HCT116 (cell line): ENCODE data around the gene MAMLD1. TPM values are rescaled to one million over a fixed set of nuclear protein-coding genes. Genes with fewer than 3 reads are reported as not detected.

ENCODE experiments used
- ATAC-seq: fragments of 200-7000 bp; cut with Tn5 transposase; 2 replicates; pipeline ENCODE4 v1.9.1; 2020; ENCODE audit warnings: mild to moderate bottlenecking, moderate library complexity
- BruUV-seq: library from RNA; stranded (reverse); fragments of 400-500 nt; replicated peaks from 2 replicates; lab custom pipeline; 2021; lab: Mats Ljungman, UMichigan
- CTCF ChIA-PET: fragments of 300-600 bp; sonication (Branson Sonifier 250); formaldehyde crosslinking; loops from one replicate; lab custom pipeline; 2021; ENCODE audit warnings: antibody characterized with exemption; lab: Charles Lee
- POLR2A ChIA-PET: fragments of 300-600, 350-600 bp; sonication (Branson Sonifier 250); formaldehyde crosslinking; loops from one replicate; lab custom pipeline; 2021; ENCODE audit warnings: antibody characterized with exemption; lab: Charles Lee
- RAD21 ChIA-PET, 2 experiments: fragments of 300-600 bp; sonication (Branson Sonifier 250); formaldehyde crosslinking; loops; one replicate each; lab custom pipeline; 2023; ENCODE audit warnings: low total read pairs in 2 of 2; ENCODE audit not compliant: uncharacterized antibody in 2 of 2, unreplicated experiment in 2 of 2, low non-redundant PET in 1 of 2; lab: Charles Lee
- DNase-seq: peaks from one replicate; pipeline ENCODE4 v3.0.0-alpha.2; 2010; ENCODE audit warnings: low read depth, low spot score
- H2AFZ ChIP-seq: fragments of 200-600 bp; shearing (Covaris generic), sonication (generic); 2 replicates; pipeline ENCODE4 v1.6.1; 2017; ENCODE audit warnings: low read depth, mixed run types, mixed read lengths, antibody characterized with exemption, low read length; ENCODE audit not compliant: poor library complexity, severe bottlenecking
- H3K27ac ChIP-seq: 2 replicates; pipeline ENCODE4 v1.5.1; 2012; ENCODE audit warnings: low read depth, low read length
- H3K27me3 ChIP-seq: fragments of 200-600 bp; sonication (generic); 2 replicates; pipeline ENCODE4 v1.6.1; 2016; ENCODE audit warnings: mixed run types, low read length, mixed read lengths; ENCODE audit not compliant: insufficient read depth
- H3K36me3 ChIP-seq, 2 experiments: fragments of 200-500 bp in 1 of 2; fragments of 200-600 bp in 1 of 2; sonication (Bioruptor generic) in 1 of 2; sonication (generic) in 1 of 2; 2 replicates each; pipeline versions ENCODE4 v1.5.1 to v1.6.1; 2014 to 2016; ENCODE audit warnings: low read length in 2 of 2, inconsistent platforms in 1 of 2, mixed read lengths in 1 of 2, mixed run types in 1 of 2; ENCODE audit not compliant: insufficient read depth in 2 of 2, control insufficient read depth in 1 of 2
- H3K4me1 ChIP-seq, 2 experiments: fragments of 200-600 bp in 1 of 2; sonication (generic) in 1 of 2; 2 replicates each; pipeline versions ENCODE4 v1.5.1 to v1.6.1; 2012 to 2017; ENCODE audit warnings: low read length in 2 of 2, inconsistent platforms in 1 of 2, mild to moderate bottlenecking in 1 of 2, mixed read lengths in 1 of 2, mixed run types in 1 of 2, moderate library complexity in 1 of 2; ENCODE audit not compliant: insufficient read depth in 2 of 2, control insufficient read depth in 1 of 2
- H3K4me2 ChIP-seq: fragments of 200-600 bp; sonication (generic); 2 replicates; pipeline ENCODE4 v1.6.1; 2017; ENCODE audit warnings: mixed run types, low read length, mixed read lengths
- H3K4me3 ChIP-seq, 2 experiments: fragments of 200-600 bp in 1 of 2; sonication (generic) in 1 of 2; replicated peaks in 1 of 2; 2 replicates each; pipeline ENCODE4 v1.5.1; 2011 to 2016; ENCODE audit warnings: low read length in 2 of 2, control low read depth in 1 of 2, low read depth in 1 of 2, mild to moderate bottlenecking in 1 of 2, mixed read lengths in 1 of 2, mixed run types in 1 of 2
- H3K79me2 ChIP-seq: fragments of 200-600 bp; sonication (generic); 2 replicates; pipeline ENCODE4 v1.6.1; 2017; ENCODE audit warnings: mild to moderate bottlenecking, mixed run types, low read length, moderate library complexity, mixed read lengths; ENCODE audit not compliant: insufficient read depth
- H3K9ac ChIP-seq: fragments of 200-600 bp; sonication (generic); 2 replicates; pipeline ENCODE4 v1.6.1; 2016; ENCODE audit warnings: low read length, mixed read lengths
- H3K9me2 ChIP-seq: fragments of 200-600 bp; sonication (generic), shearing (Covaris generic); 2 replicates; pipeline ENCODE4 v1.6.1; 2017; ENCODE audit warnings: mixed run types, mild to moderate bottlenecking, moderate library complexity; ENCODE audit not compliant: insufficient read depth
- H3K9me3 ChIP-seq, 2 experiments: fragments of 200-500 bp in 1 of 2; fragments of 200-600 bp in 1 of 2; sonication (Bioruptor generic) in 1 of 2; sonication (generic) in 1 of 2; 2 replicates each; pipeline ENCODE4 v1.6.1; 2014 to 2017; ENCODE audit warnings: low read length in 2 of 2, mixed read lengths in 2 of 2, inconsistent platforms in 1 of 2, low read depth in 1 of 2, mild to moderate bottlenecking in 1 of 2, mixed run types in 1 of 2, moderate library complexity in 1 of 2; ENCODE audit not compliant: control insufficient read depth in 1 of 2, insufficient read depth in 1 of 2
- H4K20me1 ChIP-seq: fragments of 200-600 bp; sonication (generic), shearing (Covaris generic); 2 replicates; pipeline ENCODE4 v1.6.1; 2017; ENCODE audit warnings: mixed run types, mild to moderate bottlenecking, moderate library complexity; ENCODE audit not compliant: insufficient read depth
- CBX3 ChIP-seq: IDR thresholded peaks from 2 replicates; pipeline ENCODE4 v1.6.1; 2012; ENCODE audit warnings: low read depth
- CEBPB ChIP-seq: IDR thresholded peaks from 2 replicates; pipeline ENCODE4 v1.6.1; 2012; ENCODE audit warnings: low read depth
- EGR1 ChIP-seq: IDR thresholded peaks from 2 replicates; pipeline ENCODE4 v1.6.1; 2012; ENCODE audit warnings: low read depth
- ELF1 ChIP-seq: IDR thresholded peaks from 2 replicates; pipeline ENCODE4 v1.6.1; 2012; ENCODE audit warnings: low read depth, borderline replicate concordance
- FOSL1 ChIP-seq: IDR thresholded peaks from 2 replicates; pipeline ENCODE4 v1.6.1; 2012; ENCODE audit warnings: low read depth
- MAX ChIP-seq: IDR thresholded peaks from 2 replicates; pipeline ENCODE4 v1.6.1; 2012
- POLR2A ChIP-seq: IDR thresholded peaks from 2 replicates; pipeline ENCODE4 v1.7.0; 2011; ENCODE audit warnings: borderline replicate concordance; ENCODE audit not compliant: insufficient read depth, insufficient read length; ENCODE audit errors: extremely low read depth
- POLR2AphosphoS5 ChIP-seq: IDR thresholded peaks from 2 replicates; pipeline ENCODE4 v1.6.1; 2011; ENCODE audit warnings: mild to moderate bottlenecking, low read depth, low read length, moderate library complexity
- RAD21 ChIP-seq: IDR thresholded peaks from 2 replicates; pipeline ENCODE4 v1.6.1; 2012; ENCODE audit warnings: low read depth, mild to moderate bottlenecking
- SIN3A ChIP-seq: IDR thresholded peaks from 2 replicates; pipeline ENCODE4 v1.6.1; 2012; ENCODE audit warnings: low read depth
- SRF ChIP-seq: IDR thresholded peaks from 2 replicates; pipeline ENCODE4 v1.6.1; 2012; ENCODE audit warnings: low read depth
- TCF7L2 ChIP-seq: IDR thresholded peaks from 2 replicates; pipeline ENCODE4 v1.7.0; 2011; ENCODE audit warnings: borderline replicate concordance, inconsistent platforms; ENCODE audit not compliant: insufficient read depth, insufficient read length; ENCODE audit errors: extremely low read depth
- YY1 ChIP-seq: IDR thresholded peaks from 2 replicates; pipeline ENCODE4 v1.6.1; 2011; ENCODE audit warnings: low read length, low read depth, moderate library complexity, mild to moderate bottlenecking; ENCODE audit not compliant: insufficient replicate concordance; ENCODE audit errors: extremely low read depth
- ZBTB33 ChIP-seq: IDR thresholded peaks from 2 replicates; pipeline ENCODE4 v1.6.1; 2011; ENCODE audit warnings: mild to moderate bottlenecking, low read length, moderate library complexity; ENCODE audit not compliant: insufficient replicate concordance; ENCODE audit errors: extremely low read depth
- intact Hi-C: fragments of 100-400 bp; cut with micrococcal nuclease; formaldehyde crosslinking; loops from 2 replicates; pipeline ENCODE4 v1.10.0; 2022
- total RNA-seq: library from RNA; stranded (reverse); gene quantifications from one replicate; pipeline ENCODE4 v1.2.1, GENCODE V29; 2021; ENCODE audit not compliant: unreplicated experiment

MAMLD1 gene
- total RNA-seq, 1 experiment from 2014 or later: 3.6 TPM

GRCh38 chrX:150334100-150334499 is 29.0 kb upstream of the MAMLD1 start (continued):
- TF ChIP-seq RAD21 (no peak), MAX (no peak), SRF (no peak), CEBPB (no peak), EGR1 (no peak), ELF1 (no peak), CBX3 (no peak), YY1 (no peak), SIN3A (no peak), POLR2A (no peak), TCF7L2 (no peak)

- ChIA-PET RAD21 (no interaction called here), CTCF (no interaction called here), POLR2A (no interaction called here)
- Histone ChIP-seq H3K9me2 (no peaks in the 10 kb centered on the region), H3K4me3 (no peak overlapping the region), H4K20me1 (no peaks in the 10 kb centered on the region), H3K4me2 (no peak overlapping the region), H2AFZ (no peak overlapping the region), H3K36me3 (no peaks in the 10 kb centered on the region), H3K9me3 (no peaks in the 10 kb centered on the region), H3K27me3 (no peaks in the 10 kb centered on the region), H3K79me2 (no peaks in the 10 kb centered on the region), H3K4me1 (no peaks in the 10 kb centered on the region), H3K9ac (no peak overlapping the region), H3K27ac (no peak overlapping the region)
- no TSS peak for BruUV-seq
- intact Hi-C loops: no loop called here
- ATAC-seq (no peak), DNase-seq (no peak)
- no peak for TF ChIP-seq SIN3A
- no peak for TF ChIP-seq RAD21
- TF ChIP-seq FOSL1: no peak
- TF ChIP-seq ZBTB33: no peak
- TF ChIP-seq EGR1: no peak
- TF ChIP-seq POLR2AphosphoS5: no peak
- no peak for TF ChIP-seq SRF
Observed at GRCh38 chrX:150334981-150335380, 28.1 kb upstream of the MAMLD1 start.
